Ovary (tissue), 3 donors: ENCODE data around the gene CD81.

Experiments
- CTCF ChIP-seq, 3 donors: fragments of 450-650 bp in 2 of 3; fragments of 200-600 bp in 1 of 3; IDR thresholded peaks; one replicate each; pipeline versions ENCODE4 v1.5.1 to v1.8.0; 2016 to 2022; ENCODE audit warnings: antibody characterized with exemption in 3 of 3, mild to moderate bottlenecking in 1 of 3
- EP300 ChIP-seq: sonication (generic); formaldehyde crosslinking; IDR thresholded peaks from one replicate; pipeline ENCODE4 v1.6.1; 2017; ENCODE audit warnings: antibody characterized with exemption
- POLR2A ChIP-seq: fragments of 450-650 bp; IDR thresholded peaks from one replicate; pipeline ENCODE4 v1.6.1; 2017; ENCODE audit warnings: antibody characterized with exemption, mild to moderate bottlenecking, moderate library complexity
- donor health status: DM: no; HTN: no; CAD: no.

GRCh38 chr11:2329551-2329950 lies 47.6 kb upstream of the CD81 start:
- no peak for TF ChIP-seq POLR2A
- no peak for TF ChIP-seq CTCF (IDR thresholded peaks at IDR 0.05)
- no peak for TF ChIP-seq EP300
